MM.1S (cell line): ENCODE data around the gene DHDH.

Experiments
- DNase-seq: peaks from one replicate; pipeline ENCODE4 v3.0.0-alpha.2; 2015
- H2AFZ ChIP-seq: fragments of 300-600 bp; sonication (generic); 2 replicates; pipeline ENCODE4 v1.6.0; 2016; ENCODE audit warnings: antibody characterized with exemption, low read length
- H3F3A ChIP-seq: fragments of 300-600 bp; sonication (generic); 2 replicates; pipeline ENCODE4 v1.6.1; 2016; ENCODE audit warnings: mild to moderate bottlenecking, antibody characterized with exemption, low read length, moderate library complexity, mixed read lengths; ENCODE audit not compliant: insufficient read depth
- H3K27ac ChIP-seq: fragments of 300-600 bp; sonication (generic); 2 replicates; pipeline ENCODE4 v1.5.1; 2016; ENCODE audit warnings: mild to moderate bottlenecking, low read length
- H3K27me3 ChIP-seq: fragments of 300-600 bp; sonication (generic); replicated peaks from 2 replicates; pipeline ENCODE4 v1.6.0; 2016; ENCODE audit warnings: low read length; ENCODE audit not compliant: insufficient read depth
- H3K36me3 ChIP-seq: fragments of 300-600 bp; sonication (generic); replicated peaks from 2 replicates; pipeline ENCODE4 v1.6.1; 2016; ENCODE audit warnings: mild to moderate bottlenecking, low read length, mixed read lengths; ENCODE audit not compliant: insufficient read depth
- H3K4me1 ChIP-seq: fragments of 300-600 bp; sonication (generic); 2 replicates; pipeline ENCODE4 v1.6.1; 2016; ENCODE audit warnings: low read length, mixed read lengths
- H3K4me2 ChIP-seq: fragments of 300-600 bp; sonication (generic); 2 replicates; pipeline ENCODE4 v1.6.0; 2016; ENCODE audit warnings: low read depth, low read length
- H3K4me3 ChIP-seq: fragments of 300-600 bp; sonication (generic); 2 replicates; pipeline ENCODE4 v1.5.1; 2016; ENCODE audit warnings: low read length, mixed read lengths
- H3K79me2 ChIP-seq: fragments of 300-600 bp; sonication (generic); 2 replicates; pipeline ENCODE4 v1.6.1; 2016; ENCODE audit warnings: mixed run types, low read length, mixed read lengths
- H3K9ac ChIP-seq: fragments of 300-600 bp; sonication (generic); 2 replicates; pipeline ENCODE4 v1.6.1; 2016; ENCODE audit warnings: low read length, mixed read lengths
- H3K9me2 ChIP-seq: fragments of 300-600 bp; sonication (generic); replicated peaks from 2 replicates; pipeline ENCODE4 v1.6.1; 2016; ENCODE audit warnings: mild to moderate bottlenecking, low read length, mixed read lengths; ENCODE audit not compliant: insufficient read depth
- H3K9me3 ChIP-seq: fragments of 300-600 bp; sonication (generic); replicated peaks from 2 replicates; pipeline ENCODE4 v1.6.1; 2016; ENCODE audit warnings: mild to moderate bottlenecking, low read length, mixed read lengths; ENCODE audit not compliant: insufficient read depth
- H4K20me1 ChIP-seq: fragments of 300-600 bp; sonication (generic); 2 replicates; pipeline ENCODE4 v1.6.1; 2016; ENCODE audit warnings: mild to moderate bottlenecking, low read length, moderate library complexity, mixed read lengths; ENCODE audit not compliant: insufficient read depth
- CTCF ChIP-seq: fragments of 300-600 bp; sonication (generic); IDR thresholded peaks from 2 replicates; pipeline ENCODE4 v1.5.1; 2016; ENCODE audit warnings: antibody characterized with exemption, low read length, mixed read lengths
- EZH2 ChIP-seq: fragments of 300-600 bp; sonication (generic); optimal IDR thresholded peaks from 2 replicates; pipeline ENCODE3; 2017; ENCODE audit warnings: low read depth, mild to moderate bottlenecking, antibody characterized with exemption, low read length, mixed read lengths
- EZH2phosphoT487 ChIP-seq: fragments of 300-600 bp; sonication (generic); IDR thresholded peaks from 2 replicates; pipeline ENCODE4 v1.6.1; 2018; ENCODE audit warnings: antibody characterized with exemption, low read length

The DHDH gene

GRCh38 chr19:48992581-48993174, 59.2 kb downstream of the DHDH start:
- TF ChIP-seq EZH2phosphoT487 (no peak), EZH2 (no peak), CTCF (no peak)
- H3K9ac ChIP-seq: peak overlapping the region; percentile 75
- peaks cover 68% of the 10 kb centered on the region for H3K79me2 ChIP-seq
- DNase-seq: no peak
- peak overlapping the region; percentile 62 for H3K4me2 ChIP-seq
- peak overlapping the region; percentile 96 for H3K4me3 ChIP-seq
- no peaks in the 10 kb centered on the region for H3K36me3 ChIP-seq
- no peaks in the 10 kb centered on the region for H3F3A ChIP-seq
- H2AFZ ChIP-seq: peak overlapping the region; percentile 69
- no peaks in the 10 kb centered on the region for H4K20me1 ChIP-seq
- H3K27ac ChIP-seq: peak overlapping the region; percentile 89; the same call in 1 of the 2 replicates
- peaks cover 10% of the 10 kb centered on the region for H3K4me1 ChIP-seq
- H3K9me2 ChIP-seq: no peaks in the 10 kb centered on the region
- H3K27me3 ChIP-seq: no peaks in the 10 kb centered on the region
- no peaks in the 10 kb centered on the region for H3K9me3 ChIP-seq

GRCh38 chr19:48993175-48994034, 59.9 kb downstream of the DHDH start, which contains the start of the genes GYS1 and RUVBL2:
GYS1 (minus strand) TSS chr19:48993309; CDS start chr19:48993112, 197 bp downstream.
RUVBL2 (plus strand) TSS chr19:48993887; CDS start chr19:48993912, 25 bp downstream.
- peak within 1 kb of the TSS; percentile 77 for H2AFZ ChIP-seq
- H3K4me2 ChIP-seq: peak within 1 kb of the TSS; percentile 89
- peak within 1 kb of the TSS; percentile 89 for H3K27ac ChIP-seq
- H3K9me3 ChIP-seq: no peaks in the 10 kb centered on the region
- H3K9ac ChIP-seq: peak within 1 kb of the TSS; percentile 87
- H4K20me1 ChIP-seq: no peaks in the 10 kb centered on the region
- H3K36me3 ChIP-seq: no peaks in the 10 kb centered on the region
- no peaks in the 10 kb centered on the region for H3K27me3 ChIP-seq
- TF ChIP-seq EZH2: no peak
- TF ChIP-seq CTCF: peak; percentile 90
- no peak for TF ChIP-seq EZH2phosphoT487
- no peaks in the 10 kb centered on the region for H3K9me2 ChIP-seq
- H3K4me1 ChIP-seq: peaks cover 10% of the 10 kb centered on the region
- no peaks in the 10 kb centered on the region for H3F3A ChIP-seq
- DNase-seq: peak; percentile 100
- H3K4me3 ChIP-seq: peak within 1 kb of the TSS; percentile 96
- H3K79me2 ChIP-seq: peaks cover 75% of the 10 kb centered on the region

- Histone ChIP-seq H3K4me2 (peak overlapping the region; percentile 89), H3K36me3 (no peaks in the 10 kb centered on the region), H3K9ac (peak overlapping the region; percentile 87), H2AFZ (peak overlapping the region; percentile 52), H3K27me3 (no peaks in the 10 kb centered on the region), H4K20me1 (no peaks in the 10 kb centered on the region), H3K27ac (peak overlapping the region; percentile 89; the same call in 1 of the 2 replicates), H3F3A (no peaks in the 10 kb centered on the region), H3K9me2 (no peaks in the 10 kb centered on the region), H3K79me2 (peaks cover 79% of the 10 kb centered on the region), H3K4me3 (peak overlapping the region; percentile 96), H3K9me3 (no peaks in the 10 kb centered on the region), H3K4me1 (peaks cover 10% of the 10 kb centered on the region)
- no peak for DNase-seq
- no peak for TF ChIP-seq EZH2
- no peak for TF ChIP-seq EZH2phosphoT487
- no peak for TF ChIP-seq CTCF
These were observed 60.5 kb downstream of the DHDH start for GRCh38 chr19:48994035-48994386.
